ENCODE measurements around the gene SPTBN4.

DNA sequence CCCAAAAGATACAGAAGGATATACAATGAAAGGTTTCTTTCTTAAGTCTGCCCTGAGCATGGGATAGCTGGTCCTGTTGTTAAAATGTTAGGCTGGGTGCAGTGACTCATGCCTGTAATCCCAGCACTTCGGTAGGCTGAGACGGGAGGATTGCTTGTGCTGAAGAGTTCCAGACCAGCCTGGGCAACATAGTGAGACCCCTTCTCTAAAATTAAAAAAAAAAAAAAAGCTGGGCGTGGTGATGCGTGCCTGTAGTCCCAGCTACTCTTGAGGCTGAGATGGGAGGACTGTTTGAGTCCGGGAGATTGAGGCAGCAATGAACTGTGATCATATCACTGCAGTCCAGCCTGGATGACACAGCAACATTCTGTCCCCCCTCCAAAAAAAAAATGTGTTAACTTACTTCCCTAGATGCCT, 57.3 kb downstream of the SPTBN4 start:
- TF ChIP-seq, protein P1, sequence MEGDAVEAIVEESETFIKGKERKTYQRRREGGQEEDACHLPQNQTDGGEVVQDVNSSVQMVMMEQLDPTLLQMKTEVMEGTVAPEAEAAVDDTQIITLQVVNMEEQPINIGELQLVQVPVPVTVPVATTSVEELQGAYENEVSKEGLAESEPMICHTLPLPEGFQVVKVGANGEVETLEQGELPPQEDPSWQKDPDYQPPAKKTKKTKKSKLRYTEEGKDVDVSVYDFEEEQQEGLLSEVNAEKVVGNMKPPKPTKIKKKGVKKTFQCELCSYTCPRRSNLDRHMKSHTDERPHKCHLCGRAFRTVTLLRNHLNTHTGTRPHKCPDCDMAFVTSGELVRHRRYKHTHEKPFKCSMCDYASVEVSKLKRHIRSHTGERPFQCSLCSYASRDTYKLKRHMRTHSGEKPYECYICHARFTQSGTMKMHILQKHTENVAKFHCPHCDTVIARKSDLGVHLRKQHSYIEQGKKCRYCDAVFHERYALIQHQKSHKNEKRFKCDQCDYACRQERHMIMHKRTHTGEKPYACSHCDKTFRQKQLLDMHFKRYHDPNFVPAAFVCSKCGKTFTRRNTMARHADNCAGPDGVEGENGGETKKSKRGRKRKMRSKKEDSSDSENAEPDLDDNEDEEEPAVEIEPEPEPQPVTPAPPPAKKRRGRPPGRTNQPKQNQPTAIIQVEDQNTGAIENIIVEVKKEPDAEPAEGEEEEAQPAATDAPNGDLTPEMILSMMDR (IDR thresholded peaks at IDR 0.05; ENCODE audit: insufficient read depth, low read length): no peak
- TF ChIP-seq POLR2AphosphoS5 (IDR thresholded peaks at IDR 0.05; ENCODE audit: low read depth) (no peak), REST (IDR thresholded peaks at IDR 0.05; ENCODE audit: insufficient replicate concordance, low read depth) (no peak), SPI1 (IDR thresholded peaks at IDR 0.05; ENCODE audit: borderline replicate concordance, low read depth) (no peak), GABPA (IDR thresholded peaks at IDR 0.05; ENCODE audit: low read depth) (no peak)
